IMR-90 (cell line): ENCODE measurements around the gene MED19.

Source experiments
- CEBPB ChIP-seq: IDR thresholded peaks from 2 replicates; pipeline ENCODE4 v1.6.1; 2012; ENCODE audit warnings: low read depth, low read length, improper control_type of control experiment
- CHD1 ChIP-seq: IDR thresholded peaks from 2 replicates; pipeline ENCODE4 v1.6.1; 2012; ENCODE audit warnings: low read depth, low read length, improper control_type of control experiment
- FOS ChIP-seq: fragments of 150-350 bp; IDR thresholded peaks from 2 replicates; pipeline ENCODE4 v1.6.1; 2016; ENCODE audit warnings: low read depth, low read length
- MAFK ChIP-seq: IDR thresholded peaks from 2 replicates; pipeline ENCODE4 v1.6.1; 2012; ENCODE audit warnings: low read depth, low read length, improper control_type of control experiment
- MXI1 ChIP-seq: IDR thresholded peaks from 2 replicates; pipeline ENCODE4 v1.6.1; 2012; ENCODE audit warnings: low read depth, mild to moderate bottlenecking, low read length, moderate library complexity, borderline replicate concordance
- POLR2A ChIP-seq: IDR thresholded peaks from 2 replicates; pipeline ENCODE4 v1.6.1; 2012; ENCODE audit warnings: mild to moderate bottlenecking, low read depth, low read length
- RAD21 ChIP-seq: IDR thresholded peaks from 2 replicates; pipeline ENCODE4 v1.6.1; 2012; ENCODE audit warnings: low read length, improper control_type of control experiment
- RFX5 ChIP-seq: IDR thresholded peaks from 2 replicates; pipeline ENCODE4 v1.8.0; 2012; ENCODE audit warnings: low read depth, mild to moderate bottlenecking, low read length, moderate library complexity
- TF ChIP-seq, protein P1 (sequence below): conservative IDR thresholded peaks from 2 replicates; pipeline ENCODE4 v1.5.1; 2012; ENCODE audit warnings: mild to moderate bottlenecking, low read depth, low read length, improper control_type of control experiment
- TF ChIP-seq, protein P2 (sequence below): fragments of 150-350 bp; IDR thresholded peaks from 2 replicates; pipeline ENCODE4 v1.6.1; 2016; ENCODE audit warnings: low read depth, mild to moderate bottlenecking, low read length, moderate library complexity, borderline replicate concordance
- TF ChIP-seq, protein P3 (sequence below): fragments of 150-350 bp; IDR thresholded peaks from 2 replicates; pipeline ENCODE4 v1.6.1; 2017; ENCODE audit warnings: mild to moderate bottlenecking, antibody characterized with exemption, low read length, low read depth

DNA sequence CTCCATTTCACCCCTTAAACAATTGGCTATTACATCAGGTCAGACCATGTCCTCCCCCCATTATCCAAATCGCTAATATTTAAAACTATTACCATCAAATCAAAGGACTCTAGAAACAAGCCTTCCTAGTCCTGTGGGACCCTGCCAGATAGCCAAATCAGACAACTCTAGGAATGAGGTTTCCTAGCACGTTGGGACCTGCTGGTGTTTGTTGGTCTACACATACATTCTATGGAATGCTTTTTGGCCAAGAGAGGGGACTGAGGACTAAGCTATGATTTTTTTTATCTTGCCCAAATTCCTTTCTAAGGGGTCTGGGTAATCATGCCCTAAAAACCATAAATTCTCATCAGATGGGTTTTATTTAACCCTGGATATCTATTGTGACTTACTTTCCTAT lies 15.2 kb upstream of the MED19 start:
- TF ChIP-seq, protein P1, sequence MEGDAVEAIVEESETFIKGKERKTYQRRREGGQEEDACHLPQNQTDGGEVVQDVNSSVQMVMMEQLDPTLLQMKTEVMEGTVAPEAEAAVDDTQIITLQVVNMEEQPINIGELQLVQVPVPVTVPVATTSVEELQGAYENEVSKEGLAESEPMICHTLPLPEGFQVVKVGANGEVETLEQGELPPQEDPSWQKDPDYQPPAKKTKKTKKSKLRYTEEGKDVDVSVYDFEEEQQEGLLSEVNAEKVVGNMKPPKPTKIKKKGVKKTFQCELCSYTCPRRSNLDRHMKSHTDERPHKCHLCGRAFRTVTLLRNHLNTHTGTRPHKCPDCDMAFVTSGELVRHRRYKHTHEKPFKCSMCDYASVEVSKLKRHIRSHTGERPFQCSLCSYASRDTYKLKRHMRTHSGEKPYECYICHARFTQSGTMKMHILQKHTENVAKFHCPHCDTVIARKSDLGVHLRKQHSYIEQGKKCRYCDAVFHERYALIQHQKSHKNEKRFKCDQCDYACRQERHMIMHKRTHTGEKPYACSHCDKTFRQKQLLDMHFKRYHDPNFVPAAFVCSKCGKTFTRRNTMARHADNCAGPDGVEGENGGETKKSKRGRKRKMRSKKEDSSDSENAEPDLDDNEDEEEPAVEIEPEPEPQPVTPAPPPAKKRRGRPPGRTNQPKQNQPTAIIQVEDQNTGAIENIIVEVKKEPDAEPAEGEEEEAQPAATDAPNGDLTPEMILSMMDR: no peak
- TF ChIP-seq POLR2A: no peak
- no peak for TF ChIP-seq CHD1
- no peak for TF ChIP-seq RAD21
- no peak for TF ChIP-seq RFX5
- TF ChIP-seq, protein P2, sequence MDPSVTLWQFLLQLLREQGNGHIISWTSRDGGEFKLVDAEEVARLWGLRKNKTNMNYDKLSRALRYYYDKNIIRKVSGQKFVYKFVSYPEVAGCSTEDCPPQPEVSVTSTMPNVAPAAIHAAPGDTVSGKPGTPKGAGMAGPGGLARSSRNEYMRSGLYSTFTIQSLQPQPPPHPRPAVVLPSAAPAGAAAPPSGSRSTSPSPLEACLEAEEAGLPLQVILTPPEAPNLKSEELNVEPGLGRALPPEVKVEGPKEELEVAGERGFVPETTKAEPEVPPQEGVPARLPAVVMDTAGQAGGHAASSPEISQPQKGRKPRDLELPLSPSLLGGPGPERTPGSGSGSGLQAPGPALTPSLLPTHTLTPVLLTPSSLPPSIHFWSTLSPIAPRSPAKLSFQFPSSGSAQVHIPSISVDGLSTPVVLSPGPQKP: no peak
- TF ChIP-seq MAFK: no peak
- TF ChIP-seq MXI1: no peak
- TF ChIP-seq, protein P3, sequence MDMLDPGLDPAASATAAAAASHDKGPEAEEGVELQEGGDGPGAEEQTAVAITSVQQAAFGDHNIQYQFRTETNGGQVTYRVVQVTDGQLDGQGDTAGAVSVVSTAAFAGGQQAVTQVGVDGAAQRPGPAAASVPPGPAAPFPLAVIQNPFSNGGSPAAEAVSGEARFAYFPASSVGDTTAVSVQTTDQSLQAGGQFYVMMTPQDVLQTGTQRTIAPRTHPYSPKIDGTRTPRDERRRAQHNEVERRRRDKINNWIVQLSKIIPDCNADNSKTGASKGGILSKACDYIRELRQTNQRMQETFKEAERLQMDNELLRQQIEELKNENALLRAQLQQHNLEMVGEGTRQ: no peak
- no peak for TF ChIP-seq FOS
- no peak for TF ChIP-seq CEBPB
